GM19023 (cell line): Measurements from ENCODE around the gene COL6A2.
"Not testable (repeated sequence)": the region's sequence is repeated elsewhere in the genome, so short reads cannot be mapped to it uniquely, and the experiment has no call there.

Experiments used
- ATAC-seq: cut with Tn5 transposase; IDR thresholded peaks from one replicate; pipeline ENCODE4 v1.9.1; 2021; ENCODE audit warnings: mild to moderate bottlenecking, moderate library complexity; ENCODE audit not compliant: unreplicated experiment

Gene COL6A2

GRCh38 chr21:46137908-46138307 lies 40.0 kb downstream of the COL6A2 start:
- no peak for ATAC-seq

- ATAC-seq = no peak
Measured at GRCh38 chr21:46138383-46138970, 40.6 kb downstream of the COL6A2 start.

GRCh38 chr21:46139686-46140085 lies 41.8 kb downstream of the COL6A2 start:
- ATAC-seq = no peak

GRCh38 chr21:46140352-46141003 lies 42.6 kb downstream of the COL6A2 start:
- ATAC-seq = not testable (repeated sequence)

- no peak for ATAC-seq
Measured at GRCh38 chr21:46141767-46142581, 44.1 kb downstream of the COL6A2 start.

DNA sequence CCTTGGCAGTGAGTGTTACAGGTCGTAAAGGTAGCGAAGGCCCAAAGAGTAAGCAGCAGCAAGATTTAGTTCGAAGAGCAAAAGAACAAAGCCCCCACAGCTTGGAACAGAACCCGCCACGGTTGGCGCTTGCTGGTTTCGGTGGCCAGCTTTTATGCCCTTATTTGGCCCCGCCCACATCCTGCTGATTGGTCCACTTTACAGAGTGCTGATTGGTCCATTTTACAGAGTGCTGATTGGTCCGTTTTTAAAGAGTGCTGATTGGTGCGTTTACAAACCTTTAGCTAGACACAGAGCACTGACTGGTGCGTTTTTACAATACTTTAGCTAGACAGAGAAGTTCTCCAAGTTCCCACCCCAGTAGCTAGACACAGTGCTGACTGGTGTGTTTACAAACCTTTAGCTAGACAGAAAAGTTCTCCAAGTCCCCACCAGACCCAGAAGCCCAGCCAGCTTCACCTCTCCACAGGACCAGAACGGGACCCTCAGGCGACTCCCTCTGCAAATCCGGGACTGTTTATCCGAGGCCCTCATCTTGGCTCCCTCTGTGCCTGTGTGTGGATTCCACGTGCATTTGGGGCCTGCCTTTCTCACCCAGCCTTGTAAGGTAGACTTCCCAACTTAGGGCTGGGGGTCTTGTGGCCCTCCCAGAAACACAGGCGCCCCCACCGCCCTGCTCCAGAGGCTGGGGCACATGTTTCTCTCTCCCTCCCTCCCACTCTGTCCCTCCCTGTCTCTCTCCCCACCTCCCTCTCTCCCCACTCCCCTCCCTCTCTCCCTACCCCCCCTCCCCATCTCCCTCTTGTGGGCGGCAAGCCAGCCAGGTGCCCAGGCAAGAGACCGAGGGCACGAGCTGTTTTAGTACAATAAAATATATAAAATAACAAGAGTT lies 44.9 kb downstream of the COL6A2 start:
- ATAC-seq = no peak

GRCh38 chr21:46144464-46145070 lies 46.7 kb downstream of the COL6A2 start:
- ATAC-seq = no peak

GRCh38 chr21:46145159-46145839 lies 47.4 kb downstream of the COL6A2 start:
- no peak for ATAC-seq

DNA sequence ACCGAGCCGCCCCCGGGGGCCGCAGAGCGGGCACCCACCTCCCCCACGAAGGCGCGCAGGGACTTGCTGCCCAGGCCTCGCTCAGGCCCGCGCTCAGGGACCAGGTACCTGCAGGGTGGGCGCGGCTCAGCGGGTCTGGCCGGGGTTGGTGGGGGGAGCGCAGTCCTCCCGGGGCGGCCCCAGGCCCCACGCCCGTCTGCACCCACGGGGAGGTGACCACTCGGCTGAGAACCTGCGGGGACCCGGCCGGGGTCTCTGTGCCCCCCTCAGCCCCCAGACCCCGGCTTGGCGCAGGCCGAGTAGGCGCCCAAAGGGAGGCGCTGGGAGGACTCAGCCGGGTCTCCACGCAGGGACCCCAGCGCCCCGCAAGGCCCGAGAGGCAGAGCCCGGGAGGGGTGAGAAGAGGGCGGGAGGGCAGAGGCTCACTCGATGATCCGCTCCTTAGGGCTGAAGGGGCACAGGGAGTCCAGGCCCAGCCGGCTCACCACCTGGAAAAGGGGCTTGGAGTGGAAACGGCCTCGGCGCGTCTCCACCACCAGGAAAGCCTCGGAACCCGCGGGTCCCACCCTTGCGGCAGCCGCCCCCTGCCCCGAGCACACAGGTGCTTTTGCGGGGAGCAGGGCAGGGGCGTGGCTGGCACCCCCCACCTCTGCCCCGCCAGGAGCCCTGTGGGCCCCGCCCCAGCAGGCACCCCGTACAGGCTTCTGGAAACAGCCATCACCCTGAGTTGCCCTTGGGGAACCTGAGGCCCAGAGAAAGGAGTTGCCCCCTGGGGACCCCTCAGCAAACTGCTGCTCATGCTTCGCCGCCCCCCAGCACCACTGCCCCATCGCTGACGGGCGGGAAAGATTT lies 48.2 kb downstream of the COL6A2 start:
- ATAC-seq = no peak

DNA sequence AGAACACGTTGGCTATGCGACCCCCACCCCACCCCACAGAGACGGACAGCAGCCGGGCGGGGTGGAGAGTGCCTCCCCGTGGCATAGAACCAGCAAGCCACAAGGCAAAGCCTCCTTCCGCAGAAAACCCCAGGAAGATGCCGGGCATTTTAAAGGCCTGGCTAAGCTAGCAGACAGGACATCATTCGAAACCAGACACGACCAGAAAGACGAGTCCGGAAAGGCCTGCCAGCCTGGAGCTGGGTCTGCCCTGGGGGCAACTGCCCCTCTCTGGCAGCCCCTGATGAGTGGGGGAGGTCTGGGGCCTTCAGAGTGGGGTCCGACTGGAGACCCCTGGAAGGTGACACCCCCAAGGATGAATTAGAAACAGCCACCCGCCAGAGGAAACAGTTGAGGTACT lies 48.9 kb downstream of the COL6A2 start:
- ATAC-seq = no peak

- not testable (repeated sequence) for ATAC-seq
Measured at GRCh38 chr21:46147429-46147828, 49.5 kb downstream of the COL6A2 start.

DNA sequence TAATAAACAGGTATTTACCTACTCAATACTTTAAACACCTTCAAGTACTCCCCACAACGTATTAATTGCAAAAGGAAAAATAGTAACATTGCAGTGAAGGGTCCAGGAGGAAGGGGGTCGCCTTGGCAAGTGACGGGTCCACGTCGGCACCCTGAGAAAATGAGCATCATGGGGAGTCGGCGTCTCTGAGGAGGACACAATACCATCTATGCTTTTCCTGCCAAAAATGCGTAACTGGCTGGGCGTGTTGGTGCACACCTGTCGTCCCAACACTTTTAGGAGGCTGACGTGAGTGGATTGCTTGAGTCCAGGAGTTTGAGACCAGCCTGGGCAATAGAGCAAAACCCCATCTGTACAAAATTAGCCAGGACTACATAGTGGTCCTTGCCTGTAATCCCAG lies 50.2 kb downstream of the COL6A2 start:
- no peak for ATAC-seq

GRCh38 chr21:46149205-46149901 lies 51.4 kb downstream of the COL6A2 start:
- no peak for ATAC-seq

GRCh38 chr21:46150073-46150472 lies 52.2 kb downstream of the COL6A2 start:
- ATAC-seq = no peak

- no peak for ATAC-seq
Measured at GRCh38 chr21:46150491-46151121, 52.7 kb downstream of the COL6A2 start.

- no peak for ATAC-seq
Measured at GRCh38 chr21:46151261-46151988, 53.5 kb downstream of the COL6A2 start.
